GM18517 (cell line): ENCODE data around the gene MYO9A.
"Not testable (repeated sequence)": the region's sequence is repeated elsewhere in the genome, so short reads cannot be mapped to it uniquely, and the experiment has no call there.

ENCODE experiments used
- ATAC-seq: cut with Tn5 transposase; IDR thresholded peaks from one replicate; pipeline ENCODE4 v1.9.1; 2021; ENCODE audit warnings: mild to moderate bottlenecking, moderate library complexity; ENCODE audit not compliant: unreplicated experiment

Gene MYO9A

GRCh38 chr15:72044956-72045355 lies 73.0 kb downstream of the MYO9A start:
- ATAC-seq: no peak

DNA sequence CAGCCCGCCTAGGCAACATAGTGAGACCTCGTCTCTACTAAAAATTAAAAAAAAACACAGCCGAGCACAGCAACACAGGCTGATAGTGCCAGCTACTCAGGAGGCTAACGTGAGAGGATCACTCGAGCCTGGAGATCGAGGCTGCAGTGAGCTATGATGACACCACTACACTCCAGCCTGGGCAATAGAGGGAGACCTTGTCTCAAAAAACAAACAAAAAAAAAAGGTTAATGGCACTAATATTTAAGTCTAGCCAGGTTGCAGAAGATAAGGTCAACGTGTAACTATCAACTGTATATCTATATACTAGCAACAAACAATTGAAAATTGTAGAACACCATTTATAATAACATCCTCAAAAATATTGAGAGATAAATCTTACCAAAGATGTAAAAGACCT lies 75.1 kb downstream of the MYO9A start:
- no peak for ATAC-seq

GRCh38 chr15:72042054-72042453 lies 75.9 kb downstream of the MYO9A start:
- ATAC-seq: no peak

- no peak for ATAC-seq
Observed at GRCh38 chr15:72037321-72037720, 80.6 kb downstream of the MYO9A start.

GRCh38 chr15:72034859-72035650 lies 82.9 kb downstream of the MYO9A start:
- ATAC-seq: no peak

DNA sequence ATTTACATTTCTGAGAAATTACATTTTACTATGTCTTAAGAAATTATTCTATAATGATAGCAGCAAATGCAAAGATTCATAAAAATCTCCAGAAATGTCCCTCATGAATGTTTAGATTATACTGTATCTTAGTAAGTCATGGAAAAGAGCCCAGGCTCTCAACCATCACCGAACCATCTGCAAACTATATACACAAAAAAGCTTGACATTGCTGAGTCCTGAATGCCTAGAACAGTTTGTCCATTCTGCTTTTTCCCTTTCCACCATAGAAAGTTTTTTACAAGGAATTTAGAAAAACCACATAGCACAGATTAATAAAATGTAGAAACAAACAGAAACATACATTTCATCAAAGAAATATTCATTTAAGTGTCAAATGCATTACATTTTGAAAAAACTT lies 83.6 kb downstream of the MYO9A start:
- ATAC-seq: no peak

- ATAC-seq: no peak
Observed at GRCh38 chr15:72033711-72034110, 84.2 kb downstream of the MYO9A start.

- ATAC-seq: no peak
Observed at GRCh38 chr15:72033285-72033684, 84.7 kb downstream of the MYO9A start.

DNA sequence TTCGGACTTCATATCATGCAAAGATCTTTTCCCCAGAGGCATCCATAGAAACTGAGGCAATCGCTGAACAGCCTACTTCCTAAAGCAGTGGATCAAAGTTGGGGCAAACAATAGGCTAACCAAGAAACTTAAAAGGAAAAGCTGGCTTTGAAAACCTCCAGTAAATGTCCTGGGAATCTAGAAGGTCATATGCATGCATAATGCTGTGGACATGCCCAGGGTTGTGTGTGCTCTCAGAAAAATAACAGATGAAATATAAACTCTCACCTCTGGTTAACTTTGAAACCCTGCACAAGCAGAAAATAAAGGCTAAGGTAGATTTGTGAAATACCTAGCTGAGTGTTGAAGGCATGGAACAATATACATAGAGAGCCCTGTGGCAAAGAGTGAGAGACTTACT lies 96.3 kb downstream of the MYO9A start:
- no peak for ATAC-seq

GRCh38 chr15:72020799-72021198 lies 97.2 kb downstream of the MYO9A start:
- no peak for ATAC-seq

DNA sequence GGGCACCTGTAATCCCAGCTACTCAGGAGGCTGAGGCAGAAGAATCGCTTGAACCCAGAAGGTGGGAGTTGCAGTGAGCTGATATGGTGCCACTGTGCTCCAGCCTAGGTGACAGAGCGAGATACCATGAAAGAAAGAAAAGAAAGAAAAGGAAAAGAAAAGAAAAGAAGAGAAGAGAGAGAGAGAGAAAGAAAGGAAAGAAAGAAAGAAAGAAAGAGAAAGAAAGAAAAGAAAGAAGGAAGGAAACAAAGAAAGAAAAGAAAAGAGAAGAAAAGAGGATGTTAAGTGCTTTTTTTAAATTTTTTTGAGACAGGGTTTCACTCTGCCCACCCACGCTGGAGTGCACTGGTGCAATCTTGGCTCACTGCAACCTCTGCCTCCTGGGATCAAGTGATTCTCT lies 103.4 kb downstream of the MYO9A start:
- not testable (repeated sequence) for ATAC-seq

GRCh38 chr15:72013703-72014102 lies 104.2 kb downstream of the MYO9A start:
- no peak for ATAC-seq

DNA sequence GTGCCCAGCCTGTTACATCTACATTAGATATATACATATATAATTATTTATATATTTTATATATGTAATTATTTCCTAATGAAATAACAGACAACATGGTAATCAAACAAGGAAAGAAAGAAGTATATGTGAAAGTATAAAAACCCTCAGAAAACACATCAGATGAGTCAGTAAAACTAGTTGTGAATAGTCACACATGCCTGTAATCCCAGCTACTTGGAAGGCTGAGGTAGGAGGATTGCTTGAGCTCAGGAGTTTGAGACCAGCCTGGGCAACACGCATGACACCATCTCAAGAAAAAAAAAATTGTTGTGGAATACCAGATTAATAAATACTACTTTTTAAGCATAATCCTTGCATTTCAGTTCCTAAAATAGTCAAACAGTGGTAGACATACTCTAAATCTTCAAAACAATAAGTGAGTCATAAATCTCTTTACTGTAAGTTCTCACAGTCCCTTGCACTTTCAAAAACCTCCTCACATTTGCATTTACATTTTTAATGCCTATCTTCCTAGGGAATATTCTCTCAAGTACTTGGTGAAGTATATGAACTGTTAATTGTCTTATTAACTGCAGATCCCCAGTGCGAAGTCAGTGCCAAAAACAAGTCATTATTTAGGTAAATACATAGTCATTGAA lies 106.5 kb downstream of the MYO9A start:
- ATAC-seq: no peak

DNA sequence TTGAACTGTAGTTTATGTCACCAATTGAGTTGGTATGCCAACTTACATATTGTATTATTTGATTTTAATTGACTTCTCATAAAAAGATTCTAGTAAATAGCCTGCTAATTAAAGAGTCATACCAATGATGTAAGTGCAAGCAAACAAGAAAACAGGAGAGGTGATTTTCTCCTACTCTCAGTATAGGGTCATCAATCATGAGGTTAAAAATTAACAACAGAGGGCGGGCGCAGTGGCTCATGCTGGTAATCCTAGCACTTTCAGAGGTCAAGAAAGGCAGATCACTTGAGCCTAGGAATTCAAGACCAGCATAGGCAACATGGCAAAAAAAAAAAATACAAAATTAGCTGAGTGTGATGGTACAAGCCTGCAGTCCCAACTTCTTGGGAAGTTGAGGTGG lies 108.7 kb downstream of the MYO9A start:
- no peak for ATAC-seq

GRCh38 chr15:72006382-72006781 lies 111.6 kb downstream of the MYO9A start:
- no peak for ATAC-seq

- no peak for ATAC-seq
Observed at GRCh38 chr15:72005483-72005882, 112.5 kb downstream of the MYO9A start.

DNA sequence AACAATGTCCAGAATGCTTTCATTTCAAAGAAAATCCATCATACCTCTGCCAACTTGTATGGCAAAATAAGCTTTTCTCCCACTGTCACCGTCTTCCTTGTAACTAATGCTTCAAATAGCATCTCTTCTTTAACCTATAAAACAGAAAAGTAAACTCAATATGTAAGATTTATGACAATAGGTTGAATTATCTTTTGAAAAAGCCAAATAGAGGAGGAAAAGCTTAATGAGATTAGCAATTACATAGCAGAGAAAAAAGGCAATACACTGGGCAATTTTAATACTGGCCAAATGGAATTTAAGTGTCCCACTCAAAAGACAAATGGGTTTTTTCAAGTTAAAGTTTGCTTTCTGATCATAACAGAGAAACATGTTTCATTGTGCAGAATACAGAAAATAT lies 118.1 kb downstream of the MYO9A start:
- no peak for ATAC-seq

DNA sequence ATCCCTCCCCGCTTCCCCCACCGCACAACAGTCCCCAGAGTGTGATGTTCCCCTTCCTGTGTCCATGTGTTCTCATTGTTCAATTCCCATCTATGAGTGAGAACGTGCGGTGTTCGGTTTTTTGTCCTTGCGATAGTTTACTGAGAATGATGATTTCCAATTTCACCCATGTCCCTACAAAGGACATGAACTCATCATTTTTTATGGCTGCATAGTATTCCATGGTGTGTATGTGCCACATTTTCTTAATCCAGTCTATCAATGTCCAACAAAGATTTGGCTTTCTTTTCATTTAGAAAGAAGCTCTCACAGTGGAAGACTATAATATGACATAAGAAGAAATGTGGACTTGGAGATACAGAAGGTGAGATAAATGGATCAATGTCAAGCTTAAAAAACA lies 119.2 kb downstream of the MYO9A start:
- ATAC-seq: not testable (repeated sequence)

GRCh38 chr15:71997691-71998090 lies 120.3 kb downstream of the MYO9A start:
- no peak for ATAC-seq

- no peak for ATAC-seq
Observed at GRCh38 chr15:71975816-71976150, 142.2 kb downstream of the MYO9A start.

DNA sequence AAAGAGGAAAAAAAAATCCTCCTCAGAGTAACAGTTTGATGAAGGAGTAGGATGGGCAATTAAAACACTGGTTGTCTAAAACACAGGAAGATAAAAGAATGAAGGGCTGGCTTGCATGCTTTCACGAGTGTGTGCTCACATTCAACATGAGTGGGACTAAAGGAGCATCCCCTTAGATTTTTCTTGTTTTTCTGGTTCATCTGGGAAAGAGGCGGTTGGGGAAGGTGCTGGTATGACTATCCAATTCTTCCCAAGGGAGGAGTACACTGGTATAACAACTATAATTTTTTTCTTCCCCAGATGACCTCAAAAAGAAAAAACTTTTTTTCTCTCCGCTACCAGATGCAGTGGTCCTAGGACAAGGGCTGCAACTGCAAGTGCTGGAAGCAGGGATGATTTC lies 143.7 kb downstream of the MYO9A start:
- no peak for ATAC-seq

GRCh38 chr15:71973366-71973765 lies 144.6 kb downstream of the MYO9A start:
- no peak for ATAC-seq

GRCh38 chr15:71971905-71972304 lies 146.0 kb downstream of the MYO9A start:
- no peak for ATAC-seq
